GM21360 (cell line): ENCODE data around the gene PSME3IP1.

Experiments
- ATAC-seq: cut with Tn5 transposase; IDR thresholded peaks from one replicate; pipeline ENCODE4 v1.9.1; 2021; ENCODE audit warnings: mild to moderate bottlenecking, moderate library complexity; ENCODE audit not compliant: unreplicated experiment

Gene PSME3IP1

DNA sequence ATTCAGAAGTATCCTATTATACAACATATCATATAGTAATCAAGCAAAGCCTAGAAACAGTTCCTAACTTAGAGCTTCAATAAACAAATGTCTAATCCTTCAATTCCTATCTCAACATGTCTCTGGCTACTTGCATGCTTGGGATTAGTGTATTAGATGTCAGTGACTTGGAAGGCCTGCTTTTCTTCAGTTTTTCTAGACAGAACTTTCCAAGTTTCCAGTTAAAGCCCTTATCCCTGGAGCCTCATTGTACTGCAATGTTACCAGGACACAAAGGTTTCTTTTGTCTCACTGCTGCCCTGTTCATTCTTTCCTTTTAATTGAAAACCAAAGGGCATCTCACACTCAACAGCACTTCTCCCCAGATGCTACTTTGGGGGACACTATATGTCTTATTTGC lies 16.5 kb downstream of the PSME3IP1 start:
- no peak for ATAC-seq

DNA sequence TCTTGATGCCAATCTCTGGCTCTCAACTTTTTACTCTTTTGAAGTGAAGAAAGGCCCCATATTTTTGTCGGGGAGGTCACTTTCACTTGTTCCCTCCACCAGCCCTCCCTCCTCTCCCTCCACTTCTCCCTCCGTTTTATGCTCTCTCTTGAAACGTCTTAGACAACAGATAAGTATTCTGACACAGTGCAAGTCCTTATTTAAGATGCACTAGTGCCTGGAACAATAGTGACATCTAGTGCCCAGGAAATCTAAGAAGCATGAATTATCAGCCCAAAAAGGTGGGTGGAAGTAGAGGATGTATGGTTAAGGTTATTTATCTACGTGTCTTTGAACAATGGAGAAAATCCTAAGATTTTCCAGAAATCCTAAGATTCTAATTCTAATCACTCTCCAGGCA lies 17.9 kb downstream of the PSME3IP1 start:
- ATAC-seq, result no peak

DNA sequence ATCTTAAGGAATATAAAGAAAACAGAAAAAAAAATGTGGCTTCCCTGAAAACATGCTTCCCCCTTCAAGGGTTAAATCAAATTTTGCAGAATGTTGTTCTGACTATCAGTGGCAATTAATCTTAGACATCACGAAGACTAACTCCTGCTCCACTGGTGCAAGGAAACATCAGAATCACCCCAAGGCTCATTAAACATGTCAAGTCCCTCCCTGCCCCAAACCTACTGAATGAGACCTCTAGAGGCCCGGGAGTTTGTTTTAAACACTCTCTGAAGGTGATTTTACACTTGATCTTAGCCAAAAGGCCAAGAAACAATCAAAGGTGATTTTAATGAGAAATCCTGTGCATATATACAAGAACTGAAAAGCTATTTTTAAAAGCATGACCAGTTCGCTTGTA lies 18.3 kb downstream of the PSME3IP1 start:
- no peak for ATAC-seq

DNA sequence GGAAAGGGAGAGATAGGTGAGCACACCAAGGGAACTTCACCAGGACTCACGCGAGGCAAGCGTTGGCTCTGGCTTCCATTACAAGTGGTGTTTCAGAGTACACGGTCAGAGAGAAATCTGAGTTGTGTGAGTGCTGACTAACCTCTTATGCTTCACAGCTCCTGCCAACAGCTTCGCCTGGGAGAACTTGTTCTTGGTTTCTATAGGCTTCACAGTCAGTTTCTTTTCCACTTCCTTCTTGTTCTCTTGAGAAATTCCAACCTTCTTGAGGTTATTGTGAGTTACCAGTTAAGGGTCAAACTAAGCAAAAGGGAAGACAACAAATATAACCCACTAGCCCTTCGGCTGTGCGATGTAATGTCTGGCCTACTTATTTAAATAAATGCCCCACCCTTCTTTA lies 18.9 kb downstream of the PSME3IP1 start:
- no peak for ATAC-seq

DNA sequence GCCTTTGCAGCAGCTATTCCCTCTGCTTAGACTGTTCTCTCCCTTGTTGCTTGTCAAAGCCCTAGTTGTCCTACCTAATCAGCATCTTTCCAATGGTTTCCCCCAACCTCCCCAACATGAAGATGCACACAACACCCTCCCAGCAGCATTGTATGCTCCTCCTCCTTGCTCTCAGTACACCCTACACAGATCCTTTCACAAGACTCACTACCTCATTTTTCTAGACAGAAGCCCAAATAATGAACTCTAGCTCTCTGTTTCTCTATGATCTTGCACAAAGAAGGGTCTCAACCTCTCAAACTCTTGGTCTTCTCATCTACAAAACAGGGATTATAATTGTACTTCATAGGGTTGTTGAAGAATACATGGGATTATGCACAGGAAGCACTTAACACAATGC lies 19.4 kb downstream of the PSME3IP1 start:
- no peak for ATAC-seq

DNA sequence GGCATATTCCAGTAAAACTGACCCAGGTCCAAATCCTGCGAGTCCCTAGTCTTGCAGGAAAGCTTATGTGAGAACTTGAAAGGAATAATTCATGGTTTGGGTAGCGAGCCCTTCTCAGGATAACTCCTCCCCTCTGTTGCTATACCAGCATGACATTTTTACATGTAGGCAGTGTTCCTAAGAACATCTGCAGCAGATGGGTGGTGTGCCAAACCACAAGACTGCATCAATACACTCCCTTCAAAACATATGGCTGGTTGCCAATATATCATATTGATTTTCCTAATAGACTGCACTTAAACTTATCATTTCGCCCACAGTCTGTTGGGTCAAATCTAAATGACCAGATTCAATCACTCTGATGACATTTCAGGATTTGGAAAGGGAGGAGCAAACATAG lies 19.9 kb downstream of the PSME3IP1 start:
- no peak for ATAC-seq

DNA sequence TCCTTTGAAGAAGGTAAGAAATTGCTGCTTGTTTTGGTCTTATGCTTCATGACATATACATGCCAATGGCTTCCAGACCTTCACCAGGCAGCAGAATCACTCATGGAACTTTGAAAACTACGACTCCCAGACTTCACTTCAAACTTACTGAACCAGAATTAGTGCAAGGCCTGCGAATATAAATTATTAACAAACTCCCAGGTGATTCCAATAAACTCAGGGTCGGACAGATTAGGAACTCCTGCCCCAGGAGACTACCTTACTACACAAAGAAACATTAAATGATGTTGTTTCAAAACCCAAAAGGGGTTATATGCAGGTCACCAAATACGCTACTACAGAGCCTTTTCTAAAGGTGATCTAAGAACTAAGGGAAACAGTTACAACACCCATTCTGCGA lies 20.4 kb downstream of the PSME3IP1 start:
- ATAC-seq, result no peak

DNA sequence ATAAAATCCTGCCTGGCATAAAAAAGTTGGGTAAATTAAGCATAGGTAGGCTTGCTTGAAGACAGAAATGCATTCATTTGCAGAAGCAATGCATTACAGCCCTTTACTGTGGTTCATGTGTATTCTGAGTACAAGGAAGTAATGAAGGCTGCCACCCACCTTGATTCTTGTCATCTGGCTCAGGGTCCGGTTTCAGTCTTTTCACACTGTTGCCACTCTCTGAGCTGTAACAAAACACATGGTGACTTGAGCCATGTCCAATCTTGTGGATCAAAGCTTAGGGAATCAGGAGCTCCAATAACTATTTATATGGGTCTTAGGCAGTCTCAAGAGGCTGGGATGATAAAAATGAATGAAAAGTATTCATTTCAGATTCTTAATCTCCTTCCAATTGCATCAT lies 22.0 kb downstream of the PSME3IP1 start:
- ATAC-seq, result no peak

DNA sequence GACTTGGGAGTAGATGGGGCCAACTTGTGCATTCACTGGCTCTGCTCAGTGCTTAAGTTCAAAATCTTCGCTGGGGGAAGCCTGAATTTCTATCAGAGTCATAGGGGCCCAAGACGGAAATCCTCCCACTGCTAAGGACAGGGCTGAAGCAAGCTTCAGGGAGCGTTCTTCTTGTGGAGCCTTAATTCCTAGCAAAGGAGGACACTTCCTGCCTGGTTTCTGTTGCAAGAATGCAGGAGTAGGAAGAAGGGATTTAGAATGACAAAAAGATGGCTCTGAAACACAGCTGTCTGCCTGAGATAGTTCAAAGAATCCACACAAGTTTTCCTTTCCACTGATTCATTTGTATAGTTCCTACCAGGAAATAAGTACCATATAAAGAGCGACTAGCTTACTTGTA lies 26.4 kb downstream of the PSME3IP1 start:
- no peak for ATAC-seq

DNA sequence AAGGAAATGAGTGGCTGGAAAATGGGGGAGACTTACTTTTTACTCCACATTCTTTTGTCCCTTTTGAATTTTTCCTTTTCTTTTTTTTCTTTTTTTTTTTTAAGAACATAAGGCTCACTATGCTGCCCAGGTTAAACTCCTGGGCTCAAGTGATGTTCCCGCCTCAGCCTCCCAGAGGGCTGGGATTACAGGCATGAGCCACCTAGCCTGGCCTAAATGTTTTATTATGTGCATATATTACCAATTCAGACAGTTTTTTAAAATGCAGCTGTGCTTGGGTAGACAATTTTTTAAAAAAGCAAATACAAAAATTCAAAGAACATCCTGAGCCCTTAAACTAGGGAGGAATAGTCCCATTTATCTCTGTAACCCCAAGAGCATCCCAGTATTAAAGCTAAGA lies 28.3 kb downstream of the PSME3IP1 start:
- no peak for ATAC-seq

DNA sequence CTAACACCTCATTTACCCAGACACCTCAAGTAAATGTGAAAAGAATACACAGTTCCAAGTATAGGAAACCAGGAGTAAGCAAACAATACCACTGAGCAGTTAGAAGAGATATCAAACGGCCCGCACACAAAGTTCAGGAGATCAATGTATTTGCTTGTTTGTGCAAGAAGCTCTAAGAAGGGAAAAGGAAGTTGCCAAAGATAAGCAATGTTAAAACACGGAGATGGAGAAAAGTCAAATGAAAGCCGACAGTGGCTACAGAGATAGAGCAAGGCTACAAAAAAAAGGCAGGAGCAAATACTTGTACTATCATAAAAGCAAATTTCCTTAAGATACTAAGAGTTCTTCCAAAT lies 29.5 kb downstream of the PSME3IP1 start:
- no peak for ATAC-seq

DNA sequence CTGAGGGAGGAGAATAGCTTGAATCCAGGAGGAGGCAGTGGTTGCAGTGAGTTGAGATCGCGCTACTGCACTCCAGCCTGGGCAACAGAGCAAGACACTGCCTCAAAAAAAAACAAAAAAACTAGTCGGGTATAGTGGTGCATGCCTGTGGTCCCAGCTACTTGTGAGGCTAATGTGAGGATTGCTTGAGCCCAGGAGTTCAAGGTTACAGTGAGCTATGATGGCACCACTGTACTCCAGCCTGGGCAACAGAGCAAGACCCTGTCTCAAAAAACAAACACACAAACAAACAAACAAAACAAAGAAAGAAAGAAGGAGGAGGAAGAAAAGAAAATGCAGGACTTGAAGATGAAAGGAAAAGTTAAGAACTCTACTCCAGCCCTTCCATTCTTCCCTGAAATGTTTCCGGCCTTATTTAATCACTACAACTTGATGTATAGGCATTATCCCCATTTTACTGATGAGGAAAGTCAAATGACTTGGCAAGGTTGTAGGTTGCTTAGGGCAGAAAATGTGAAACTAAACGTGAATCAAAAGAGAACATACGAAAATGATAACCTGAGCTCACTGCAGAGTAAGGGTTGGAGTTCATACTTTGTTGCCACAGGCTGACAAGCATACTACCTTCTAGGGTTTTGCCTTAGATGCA lies 30.0 kb downstream of the PSME3IP1 start:
- ATAC-seq, result no peak

DNA sequence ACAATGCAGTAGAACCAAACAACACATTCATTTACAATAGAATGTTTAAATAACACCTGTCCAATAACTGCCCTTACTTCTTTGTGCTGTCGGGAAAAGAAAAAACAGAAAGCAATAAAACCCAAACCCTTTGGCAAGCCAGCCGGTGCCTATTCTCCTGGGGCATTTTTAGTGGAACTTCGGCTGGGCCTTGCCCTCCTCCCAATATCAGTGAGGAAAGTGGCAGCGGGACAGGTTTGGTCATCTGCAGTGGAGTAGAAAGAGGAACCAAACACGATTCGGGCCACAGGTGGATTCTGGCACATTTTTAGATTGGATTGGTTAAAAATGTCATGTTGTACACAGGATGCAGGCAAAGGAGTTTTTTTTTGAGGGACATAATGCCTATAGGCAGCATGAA lies 32.0 kb downstream of the PSME3IP1 start:
- ATAC-seq, result no peak

DNA sequence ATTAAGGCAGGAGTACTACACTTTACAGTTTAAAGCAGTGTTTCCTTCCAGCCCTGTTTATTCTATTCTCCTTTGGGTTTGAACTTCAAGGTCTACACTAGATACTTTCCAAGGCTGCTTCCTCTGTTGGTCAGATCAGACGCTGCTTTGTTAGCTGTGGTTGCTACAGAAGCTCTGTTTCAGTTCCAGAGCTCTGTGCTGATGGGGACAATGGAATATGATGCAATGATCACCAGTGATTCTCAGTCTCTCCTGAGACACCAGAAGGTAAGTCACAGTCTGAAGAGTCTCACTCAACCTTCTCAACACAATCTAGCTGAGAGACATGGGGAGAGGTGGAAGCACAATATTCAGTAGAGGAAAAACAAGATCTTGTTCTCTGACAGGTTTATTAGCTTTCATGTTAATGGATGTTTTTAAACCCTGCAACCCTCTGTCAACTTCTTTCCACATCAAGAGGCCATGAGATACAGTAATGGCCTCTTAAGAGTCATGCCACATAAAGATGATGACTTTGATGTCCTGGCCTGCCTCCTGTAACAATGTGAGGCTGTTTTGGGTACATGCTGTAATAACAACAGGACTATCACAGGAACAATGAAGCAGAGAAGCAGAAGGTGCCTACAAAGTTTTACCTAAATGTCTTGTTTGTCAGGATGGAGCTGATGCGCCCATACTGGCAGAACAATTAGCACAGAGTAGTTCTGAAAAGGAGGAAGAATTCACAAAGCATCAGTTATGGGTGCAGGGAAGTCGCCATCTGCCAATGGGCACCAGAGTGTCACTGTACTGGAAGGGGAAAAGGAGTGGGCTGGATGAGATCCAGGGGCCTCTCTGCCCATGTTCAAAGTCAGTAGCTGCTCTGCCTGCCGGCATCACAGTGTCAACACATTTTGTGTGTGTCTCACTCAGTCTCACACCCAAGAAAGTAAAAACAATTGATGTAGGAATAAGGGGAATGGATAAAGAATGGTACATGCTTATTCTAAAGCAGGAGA lies 33.4 kb downstream of the PSME3IP1 start:
- no peak for ATAC-seq

DNA sequence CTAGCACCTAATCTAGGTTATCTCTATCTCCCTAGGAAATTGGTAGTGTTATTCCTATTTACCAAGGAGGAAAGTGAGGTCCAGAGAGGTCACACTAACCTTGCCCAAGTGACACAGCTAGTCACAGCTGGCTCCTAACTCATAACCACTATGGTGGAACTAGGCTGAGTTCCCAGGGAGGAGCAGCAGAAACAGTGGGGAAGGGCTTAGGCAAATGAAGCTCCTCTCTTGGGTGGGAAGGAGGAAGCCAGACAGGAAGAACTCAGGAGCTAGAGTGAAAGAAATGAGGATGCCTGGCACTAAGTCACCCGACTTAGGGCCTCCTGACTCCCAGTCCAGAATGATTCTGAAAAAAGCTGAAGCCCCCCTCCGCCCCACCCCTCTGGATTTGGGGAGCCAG lies 34.5 kb downstream of the PSME3IP1 start:
- ATAC-seq, result no peak

DNA sequence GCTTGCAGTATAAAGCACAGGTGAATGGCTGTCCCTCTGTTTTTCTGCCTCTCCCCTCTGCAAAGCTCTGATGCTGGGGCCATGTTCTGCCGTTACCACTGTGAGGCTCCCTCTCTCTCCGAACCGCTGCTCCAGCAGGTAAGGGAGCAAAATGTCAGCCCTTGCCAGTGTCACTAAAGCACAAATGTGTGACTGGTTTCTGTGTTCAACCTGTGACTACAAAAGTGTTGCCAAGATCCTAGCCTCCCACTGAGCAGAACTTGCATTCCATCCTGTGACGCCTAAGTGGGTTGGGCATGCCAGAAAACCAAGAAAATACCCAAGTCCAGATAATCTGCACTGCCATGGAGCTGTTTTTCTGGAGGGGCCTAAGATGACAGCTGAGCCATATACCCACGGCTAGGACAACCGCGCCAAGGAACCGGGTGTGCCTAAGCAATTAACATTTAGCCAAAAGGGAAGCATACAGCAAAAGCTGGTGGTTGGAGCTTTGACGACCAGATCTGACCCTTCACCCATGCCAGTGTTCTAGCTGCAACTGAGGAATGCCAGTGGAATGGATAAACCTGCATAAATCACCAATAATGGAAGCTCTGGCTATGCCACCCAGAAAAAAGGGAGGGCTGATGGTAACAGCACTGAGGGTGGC lies 35.0 kb downstream of the PSME3IP1 start:
- no peak for ATAC-seq

DNA sequence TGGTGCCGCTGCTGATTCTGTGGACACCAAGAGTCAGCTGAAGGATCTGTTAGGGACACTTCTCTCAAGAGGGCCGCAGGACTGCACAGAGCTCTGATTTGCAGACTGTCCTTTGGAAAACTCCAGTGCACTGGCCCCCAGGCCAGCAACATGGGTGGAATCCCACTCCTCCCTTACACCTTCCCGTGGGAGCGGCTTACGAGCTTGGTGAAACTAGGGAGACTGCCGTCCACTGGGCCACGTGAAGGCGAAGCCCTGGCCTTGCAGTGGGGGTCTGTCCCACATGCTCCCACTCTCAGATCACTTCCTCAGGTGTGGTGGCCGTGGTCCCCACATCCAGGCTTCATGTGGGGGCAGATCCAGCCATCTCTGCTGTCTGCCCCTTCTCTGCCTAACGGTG lies 36.4 kb downstream of the PSME3IP1 start:
- ATAC-seq, result no peak

DNA sequence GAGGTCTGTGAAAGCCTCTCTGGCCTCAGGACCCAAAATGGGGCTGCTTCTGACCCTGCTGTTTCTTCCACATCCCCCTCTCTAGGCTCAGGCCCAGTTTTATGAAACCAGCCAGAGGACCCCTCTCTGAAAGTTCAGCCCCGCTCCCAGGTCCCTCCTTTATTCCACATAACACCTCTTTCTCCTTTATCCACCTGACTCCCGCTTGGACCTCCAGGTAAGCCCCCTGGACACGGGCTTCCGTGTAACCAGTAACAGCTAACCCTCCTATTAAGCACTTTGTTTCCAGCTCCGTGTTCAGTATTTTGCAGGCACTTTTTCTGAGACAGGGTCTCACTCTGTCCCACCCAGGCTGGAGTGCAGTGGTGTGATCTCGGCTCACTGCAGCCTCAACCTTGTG lies 37.4 kb downstream of the PSME3IP1 start:
- no peak for ATAC-seq

DNA sequence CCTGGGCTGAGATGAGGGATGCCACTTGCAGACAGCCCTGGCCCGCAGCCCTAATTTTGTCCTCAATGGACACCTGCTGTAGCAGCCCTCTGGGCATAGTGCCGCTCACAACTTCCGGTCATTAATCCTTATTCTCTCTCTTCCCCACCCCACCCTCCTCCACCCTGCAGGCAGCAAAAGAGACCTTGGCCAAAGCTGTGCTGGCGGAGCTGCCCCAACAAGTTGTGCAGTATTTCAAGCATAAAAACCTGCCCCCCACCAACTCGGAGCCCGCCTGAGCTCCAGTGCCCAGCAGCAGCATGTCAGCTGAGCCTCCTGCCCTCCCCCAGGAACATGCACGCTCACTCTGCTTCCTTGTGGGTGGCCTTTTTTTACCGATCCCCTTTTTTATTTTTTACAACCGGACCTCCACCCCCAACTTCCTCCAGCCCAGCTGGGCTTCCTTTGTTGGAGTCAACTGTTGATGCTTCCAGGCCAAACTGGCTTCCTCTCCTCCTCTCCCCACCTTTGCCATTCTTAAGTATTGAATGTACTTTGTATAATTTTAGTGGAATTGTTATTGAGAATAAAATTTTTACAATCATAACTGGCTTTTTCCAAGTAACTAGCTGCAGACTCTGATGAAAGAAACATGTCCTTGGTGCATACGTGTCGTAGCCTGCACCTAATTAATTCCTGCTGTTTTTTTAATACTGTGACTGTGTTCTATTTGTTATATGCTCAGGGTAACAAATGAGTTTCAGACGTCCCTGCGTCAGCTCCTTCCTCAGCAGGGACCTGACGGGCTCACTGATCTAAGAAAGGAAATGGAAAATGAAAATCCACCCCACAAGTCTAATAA lies 38.2 kb downstream of the PSME3IP1 start:
- ATAC-seq, result no peak

DNA sequence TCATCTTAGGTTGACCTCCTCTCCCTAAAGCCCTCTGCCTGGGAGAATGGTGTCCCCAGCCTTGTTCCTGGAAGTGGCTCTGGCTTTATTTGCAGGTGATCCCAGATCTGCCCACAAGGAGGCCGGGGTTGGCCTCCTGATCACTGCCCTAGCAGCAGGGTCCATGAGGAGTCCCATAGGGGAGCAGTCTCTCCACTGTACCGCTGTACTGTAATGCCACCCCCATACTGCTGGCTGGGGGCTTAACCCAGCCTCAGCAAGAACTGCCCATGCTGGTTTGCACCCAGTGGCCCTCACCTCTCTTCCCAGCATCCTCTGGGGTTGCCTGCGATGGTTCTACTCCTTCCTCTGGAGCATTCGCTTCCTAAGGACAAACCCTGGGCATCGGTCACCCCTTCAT lies 39.1 kb downstream of the PSME3IP1 start:
- ATAC-seq, result no peak

DNA sequence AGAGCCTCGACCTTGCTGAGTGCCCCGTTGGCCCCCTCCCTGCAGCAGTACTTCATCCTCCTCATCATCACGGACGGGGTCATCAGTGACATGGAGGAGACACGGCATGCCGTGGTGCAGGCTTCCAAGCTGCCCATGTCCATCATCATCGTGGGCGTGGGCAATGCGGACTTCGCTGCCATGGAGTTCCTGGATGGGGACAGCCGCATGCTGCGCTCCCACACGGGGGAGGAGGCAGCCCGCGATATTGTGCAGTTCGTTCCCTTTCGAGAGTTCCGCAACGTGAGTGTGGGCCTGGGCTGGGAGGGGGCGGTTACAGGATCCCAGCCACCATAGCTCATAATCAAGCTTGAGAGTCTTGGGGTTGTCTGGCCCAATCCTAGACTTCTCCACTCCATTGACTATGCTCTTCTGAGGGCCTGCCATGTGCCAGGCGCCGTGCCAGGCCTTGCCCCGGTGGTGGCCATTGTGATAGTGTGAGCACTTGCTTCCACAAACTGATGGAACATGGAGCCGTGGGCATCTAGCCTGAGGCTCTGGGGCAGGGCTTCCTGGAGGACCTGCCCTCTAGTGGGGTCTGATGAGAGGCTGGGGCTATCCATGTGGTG lies 39.7 kb downstream of the PSME3IP1 start:
- no peak for ATAC-seq
